NCI-H69 (cell line): ENCODE results near the gene IL34.
"Not testable (repeated sequence)": the region's sequence is repeated elsewhere in the genome, so short reads cannot be mapped to it uniquely, and the experiment has no call there.

Experiments
- DNase-seq: peaks from one replicate; lab custom pipeline; 2025; lab: John Stamatoyannopoulos, UW

The IL34 gene

GRCh38 chr16:70632273-70632672 lies 14.1 kb upstream of the IL34 start:
- DNase-seq: no peak

DNA sequence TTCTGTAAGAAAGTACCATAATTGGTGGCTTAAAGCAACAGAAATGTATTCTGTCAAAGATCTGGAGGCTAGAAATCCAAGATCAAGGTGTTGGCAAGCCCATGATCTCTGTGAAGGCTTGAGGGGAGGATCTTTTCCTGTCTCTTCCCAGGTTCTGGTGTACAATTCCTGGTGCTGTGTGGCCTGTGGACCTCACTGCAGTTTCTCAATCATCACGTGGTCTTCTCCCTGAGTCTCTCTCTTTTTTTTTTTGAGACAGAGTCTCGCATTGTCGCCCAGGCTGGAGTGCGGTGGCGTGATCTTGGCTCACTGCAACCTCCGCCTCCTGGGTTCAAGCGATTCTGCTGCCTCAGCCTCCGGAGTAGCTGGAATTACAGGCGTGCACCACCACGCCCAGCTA lies 12.7 kb upstream of the IL34 start:
- DNase-seq: not testable (repeated sequence)

- DNase-seq: no peak
Observed at GRCh38 chr16:70634861-70635260, 11.5 kb upstream of the IL34 start.

DNA sequence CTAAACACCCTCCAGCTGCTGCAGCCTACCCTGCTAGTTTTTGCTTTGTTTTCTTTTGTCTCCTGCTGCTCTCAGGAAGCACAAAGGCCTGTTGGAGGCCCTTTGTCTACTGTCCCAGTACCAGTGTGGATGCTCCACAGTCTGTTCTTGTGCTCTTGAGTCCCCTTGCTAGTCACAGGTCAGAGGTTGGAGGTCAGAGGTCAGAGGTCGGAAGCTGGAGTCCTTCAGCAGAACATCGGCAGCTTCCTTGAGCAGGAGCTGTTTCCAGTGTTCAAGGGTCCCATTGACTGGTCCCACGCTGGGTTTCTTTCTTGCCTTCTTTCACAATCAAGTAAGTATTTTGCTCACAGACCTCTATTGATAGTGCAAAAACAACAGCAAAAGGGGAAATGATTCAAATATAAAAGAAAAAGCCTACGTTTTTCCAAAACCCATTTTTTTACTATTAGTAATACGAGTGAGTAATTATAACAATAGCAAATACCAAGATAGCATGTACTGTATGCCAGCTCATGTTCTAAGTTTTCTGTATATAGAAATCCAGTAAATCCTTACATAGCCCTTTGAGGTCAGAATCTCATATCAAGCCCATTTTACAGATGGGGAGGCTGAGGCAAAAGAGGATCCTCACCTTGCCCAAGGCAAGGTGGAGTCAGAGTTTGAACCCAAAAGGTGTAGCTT lies 10.9 kb upstream of the IL34 start:
- DNase-seq: peak; percentile 13

- DNase-seq: no peak
Observed at GRCh38 chr16:70638814-70639792, 7.3 kb upstream of the IL34 start.

DNA sequence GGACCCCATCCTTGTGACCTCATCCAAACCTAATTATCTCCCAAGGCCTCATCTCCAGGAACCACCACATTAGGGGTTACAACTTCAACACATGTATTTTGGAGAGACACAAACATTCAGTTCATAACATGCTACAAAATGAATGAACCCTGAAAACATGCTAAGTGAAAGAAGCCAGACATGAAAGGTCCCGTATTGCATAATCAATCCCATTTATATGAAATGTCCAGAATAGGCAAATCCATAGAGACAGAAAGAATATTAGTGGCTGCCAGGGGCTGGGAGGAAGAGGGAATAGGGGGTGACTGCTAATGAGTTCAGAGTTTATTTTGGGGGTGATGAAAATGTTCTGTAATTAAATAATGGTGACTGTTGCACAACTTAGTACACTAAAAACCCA lies 3.7 kb upstream of the IL34 start:
- DNase-seq: no peak

- DNase-seq: not testable (repeated sequence)
Observed at GRCh38 chr16:70643264-70643663, 3.1 kb upstream of the IL34 start.

DNA sequence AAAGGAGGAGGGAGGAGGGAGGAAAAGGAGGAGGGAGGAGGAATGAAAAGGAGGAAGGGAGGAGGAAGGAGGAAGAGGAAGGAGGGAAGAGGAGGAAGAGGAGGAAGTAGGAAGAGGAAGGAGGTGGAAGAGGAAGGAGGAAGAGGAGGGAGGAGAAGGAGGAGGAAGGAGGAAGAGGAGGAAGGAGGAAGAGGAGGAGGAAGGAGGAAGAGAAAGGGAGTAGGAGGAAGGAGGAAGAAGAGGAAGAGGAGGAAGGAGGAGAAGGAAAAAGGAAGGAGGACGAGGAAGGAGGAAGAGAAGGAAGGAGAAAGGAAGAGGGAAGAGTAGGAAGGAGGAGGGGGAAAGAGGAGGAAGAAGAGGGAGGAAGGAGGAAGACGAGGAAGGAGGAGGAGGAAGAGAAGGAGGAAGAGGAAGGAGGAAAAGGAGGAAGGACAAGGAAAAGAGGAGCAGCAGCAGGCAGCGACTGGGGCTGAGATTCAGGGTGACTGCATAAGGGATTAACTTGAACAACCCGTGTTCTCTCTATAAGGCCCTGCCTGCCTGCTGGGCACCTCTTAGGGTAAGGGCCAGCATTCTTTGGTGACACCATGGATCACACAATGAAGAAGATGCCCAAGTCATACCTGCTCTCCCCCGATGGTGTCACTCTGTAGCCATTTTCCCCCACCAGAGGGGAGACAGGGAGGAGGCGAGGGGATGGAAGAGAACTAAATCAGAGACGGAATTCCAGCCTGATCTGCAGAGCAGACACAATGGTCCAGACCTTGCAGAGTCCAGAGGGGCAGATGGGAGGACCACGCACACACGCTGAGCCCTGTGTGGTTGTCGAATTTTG lies 1.4 kb upstream of the IL34 start:
- DNase-seq: peak; percentile 6

GRCh38 chr16:70647441-70648359 lies 1.3 kb downstream of the IL34 start:
- no peak for DNase-seq

GRCh38 chr16:70648606-70649005 lies 2.2 kb downstream of the IL34 start:
- no peak for DNase-seq

DNA sequence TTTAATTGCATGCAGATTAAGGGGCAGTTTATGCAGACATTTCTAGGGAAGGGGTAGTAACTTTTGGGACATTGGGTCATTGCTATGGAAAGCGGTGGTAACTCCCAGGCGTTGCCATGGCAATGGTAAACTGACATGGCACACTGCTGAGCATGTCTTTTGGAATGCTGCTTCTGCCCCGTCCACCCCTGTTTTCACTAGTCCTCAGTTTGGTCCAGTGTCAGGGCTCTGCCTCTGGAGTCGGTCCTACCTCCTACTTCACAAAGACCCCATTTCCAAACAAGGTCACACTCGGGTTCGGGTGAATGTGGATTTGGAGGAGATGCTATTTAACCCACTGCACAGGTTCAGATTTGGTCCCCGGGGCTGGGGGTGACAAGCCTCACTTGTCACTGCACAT lies 2.9 kb downstream of the IL34 start:
- DNase-seq: no peak

DNA sequence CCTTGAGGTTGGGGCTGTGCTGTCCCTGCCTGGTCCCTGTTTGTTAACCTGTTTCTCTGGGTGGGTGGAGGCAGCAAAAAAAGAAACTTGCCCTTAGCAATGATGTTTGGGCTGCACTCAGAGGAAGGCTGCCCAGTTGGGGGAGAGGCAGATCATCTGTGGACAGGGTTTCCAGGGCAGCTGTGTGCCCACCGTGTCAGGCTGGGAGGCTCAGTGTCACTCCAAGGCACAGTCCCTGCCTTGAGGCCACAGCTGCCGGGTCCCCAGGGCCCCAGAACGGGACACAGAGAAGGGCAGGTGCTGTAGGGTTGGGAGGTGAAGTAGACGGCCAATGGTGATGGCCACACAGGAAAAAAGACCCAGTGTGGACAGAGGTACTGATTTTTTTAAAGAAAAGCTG lies 3.9 kb downstream of the IL34 start:
- DNase-seq: no peak

- no peak for DNase-seq
Observed at GRCh38 chr16:70651524-70651923, 5.2 kb downstream of the IL34 start.

DNA sequence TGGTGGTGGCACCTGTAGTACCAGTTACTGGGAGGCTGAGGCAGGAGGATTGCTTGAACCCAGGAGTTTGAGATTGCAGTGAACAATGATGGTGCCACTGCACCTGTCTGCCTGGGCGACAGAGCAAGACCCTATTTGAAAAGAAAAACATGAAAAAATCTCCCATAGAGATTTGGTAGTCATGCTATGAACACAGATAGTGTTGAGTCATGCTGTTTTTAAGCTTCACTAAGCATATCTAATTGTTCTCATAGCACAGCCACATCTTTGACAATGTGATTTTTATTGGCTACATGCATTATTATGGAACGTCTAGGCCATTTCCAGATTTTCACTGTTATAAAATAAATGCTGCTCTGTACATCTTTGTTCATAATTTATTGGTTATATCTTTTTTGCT lies 6.0 kb downstream of the IL34 start:
- no peak for DNase-seq

GRCh38 chr16:70653406-70653805 lies 7.0 kb downstream of the IL34 start:
- no peak for DNase-seq

DNA sequence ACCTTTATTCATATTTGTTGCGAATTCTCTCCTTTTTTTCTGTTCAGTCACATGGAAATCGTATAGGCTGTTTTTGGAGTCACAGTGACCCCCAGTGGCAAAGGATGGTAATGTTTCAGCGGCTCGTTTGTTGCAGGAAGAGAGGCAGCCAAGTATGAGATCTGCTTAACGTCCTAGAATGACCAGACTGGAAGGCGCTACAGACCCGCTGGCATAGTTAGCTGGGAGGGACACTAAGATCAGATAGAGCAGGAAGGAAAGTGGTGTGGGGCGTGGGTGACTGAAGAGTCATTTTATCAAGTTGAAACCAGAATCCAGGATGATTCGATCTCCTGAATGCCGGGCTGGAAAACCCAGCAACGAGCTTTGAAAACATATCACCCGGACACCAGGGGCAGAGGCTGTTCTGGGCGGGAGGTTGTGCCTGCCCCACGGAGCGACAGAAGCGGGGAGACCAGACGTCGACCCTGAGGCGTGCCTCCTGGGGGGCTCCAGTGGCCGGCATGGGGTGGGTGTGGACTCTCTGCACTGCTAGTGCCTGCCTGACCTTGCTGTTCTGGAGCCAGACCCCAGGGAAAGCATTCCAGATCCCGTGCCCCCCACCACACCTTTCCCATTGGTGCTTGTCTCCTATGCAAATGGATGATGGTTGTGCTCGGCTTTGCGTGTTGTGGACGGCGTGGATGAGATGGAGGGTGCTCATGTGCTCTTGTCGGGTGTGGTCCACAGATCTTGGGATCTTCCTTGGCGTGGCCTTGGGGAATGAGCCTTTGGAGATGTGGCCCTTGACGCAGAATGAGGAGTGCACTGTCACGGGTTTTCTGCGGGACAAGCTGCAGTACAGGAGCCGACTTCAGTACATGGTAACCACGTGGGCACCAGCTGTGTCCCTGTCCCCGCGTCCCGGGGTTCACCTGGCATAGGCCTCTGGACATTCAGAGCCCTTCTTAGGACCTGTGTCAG lies 7.7 kb downstream of the IL34 start:
- DNase-seq: peak; percentile 64

- DNase-seq: no peak
Observed at GRCh38 chr16:70656065-70656711, 9.8 kb downstream of the IL34 start.

GRCh38 chr16:70656712-70657263 lies 10.4 kb downstream of the IL34 start:
- no peak for DNase-seq

DNA sequence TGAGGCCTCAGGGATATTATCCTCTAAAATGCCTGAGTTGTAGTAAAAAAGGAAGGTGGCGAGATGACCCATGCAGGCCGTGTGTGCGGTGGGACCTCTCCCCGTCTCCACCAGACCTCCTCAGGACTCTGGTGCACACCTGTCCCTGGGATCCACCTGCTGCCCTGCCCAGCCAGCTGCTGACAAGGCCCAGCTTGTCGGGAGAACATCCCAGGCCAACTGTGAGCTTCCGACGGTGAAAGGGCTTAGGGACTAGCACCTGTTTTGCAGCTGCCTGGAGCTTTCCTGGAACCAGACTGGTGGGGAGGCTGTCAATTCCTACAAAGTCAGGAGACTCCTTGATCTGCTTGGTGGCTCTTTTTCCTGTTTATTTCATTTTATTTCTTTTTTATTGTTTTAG lies 11.6 kb downstream of the IL34 start:
- no peak for DNase-seq
